ENCODE measurements around the gene SLC46A1. TPM values are rescaled to one million over a fixed set of nuclear protein-coding genes. Genes with fewer than 3 reads are reported as not detected.

SLC46A1 gene
- total and polyA plus RNA-seq, 9 of the 15 experiments (the other 6 are each of a cell fraction or from before 2014, with no cell fraction given) = 0.24 to 5.5 (median 3.1) TPM

DNA sequence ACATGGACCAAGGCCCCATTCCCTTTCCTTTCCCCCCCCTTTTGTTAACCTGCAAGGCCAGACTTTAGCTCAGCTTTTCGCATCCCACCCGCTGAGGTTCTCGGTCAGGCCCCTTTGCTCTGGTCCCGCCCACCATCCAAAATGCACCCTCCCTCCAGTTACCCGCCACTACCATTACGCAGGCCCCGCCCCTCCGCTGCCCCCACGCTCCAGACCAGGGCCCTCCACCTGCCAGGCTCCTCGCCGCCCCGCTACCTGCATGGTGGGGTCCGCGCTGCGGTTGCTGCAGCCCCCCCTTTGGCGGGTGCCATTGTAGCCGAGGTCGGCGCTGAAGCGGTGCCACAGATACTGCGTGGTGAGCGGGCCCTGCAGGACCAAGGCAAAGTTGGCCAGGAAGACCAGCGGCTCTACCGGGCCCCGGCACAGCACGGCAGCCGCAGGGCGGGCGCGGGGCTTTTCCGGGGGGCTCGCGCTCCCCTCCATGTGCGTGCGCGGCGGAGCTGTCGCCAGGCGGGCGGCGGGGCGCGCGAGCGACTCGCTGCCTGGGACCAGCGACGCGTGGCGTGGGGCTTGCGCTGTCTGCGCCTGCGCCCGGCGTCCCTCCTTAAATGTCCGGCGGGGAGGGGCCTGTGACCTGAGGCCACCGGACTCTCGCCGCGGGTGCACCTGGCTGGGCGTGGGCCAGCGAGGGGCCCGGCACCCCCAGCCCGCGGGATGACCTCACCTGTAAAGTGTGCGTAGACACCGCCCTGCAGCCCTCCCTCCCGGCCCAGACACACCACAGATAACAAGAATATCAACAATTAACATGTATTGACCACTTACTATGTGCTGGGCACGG is at the start of gene SLC46A1 (continued):
- TF ChIP-seq, protein P1, sequence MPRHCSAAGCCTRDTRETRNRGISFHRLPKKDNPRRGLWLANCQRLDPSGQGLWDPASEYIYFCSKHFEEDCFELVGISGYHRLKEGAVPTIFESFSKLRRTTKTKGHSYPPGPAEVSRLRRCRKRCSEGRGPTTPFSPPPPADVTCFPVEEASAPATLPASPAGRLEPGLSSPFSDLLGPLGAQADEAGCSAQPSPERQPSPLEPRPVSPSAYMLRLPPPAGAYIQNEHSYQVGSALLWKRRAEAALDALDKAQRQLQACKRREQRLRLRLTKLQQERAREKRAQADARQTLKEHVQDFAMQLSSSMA (CRISPR knock-in tag; IDR thresholded peaks at IDR 0.05) = no peak
- peak; percentile 70 for TF ChIP-seq RBFOX2 (IDR thresholded peaks at IDR 0.05; ENCODE audit: low read depth, low read length)
- TF ChIP-seq NRF1 (conservative IDR thresholded peaks at IDR 0.05 in 1 of 2, IDR thresholded peaks at IDR 0.05 in 1 of 2) = peak; percentile 90 to 91
- TF ChIP-seq PHF8 (IDR thresholded peaks at IDR 0.05; ENCODE audit: borderline replicate concordance, low read length) = peak; percentile 71; the same call in 1 of the 2 replicates
- peak; percentile 26 for TF ChIP-seq FIP1L1 (IDR thresholded peaks at IDR 0.05; ENCODE audit: low read depth, low read length, poor library complexity, severe bottlenecking)
- TF ChIP-seq ZNF707 (CRISPR knock-in tag; conservative IDR thresholded peaks at IDR 0.05) = no peak
- TF ChIP-seq HNRNPLL (IDR thresholded peaks at IDR 0.05; ENCODE audit: low read depth, low read length, poor library complexity, severe bottlenecking) = peak; percentile 58
- peak; percentile 17; the same call in 1 of the 2 replicates for TF ChIP-seq SMAD4 (CRISPR knock-in tag; conservative IDR thresholded peaks at IDR 0.05)

DNA sequence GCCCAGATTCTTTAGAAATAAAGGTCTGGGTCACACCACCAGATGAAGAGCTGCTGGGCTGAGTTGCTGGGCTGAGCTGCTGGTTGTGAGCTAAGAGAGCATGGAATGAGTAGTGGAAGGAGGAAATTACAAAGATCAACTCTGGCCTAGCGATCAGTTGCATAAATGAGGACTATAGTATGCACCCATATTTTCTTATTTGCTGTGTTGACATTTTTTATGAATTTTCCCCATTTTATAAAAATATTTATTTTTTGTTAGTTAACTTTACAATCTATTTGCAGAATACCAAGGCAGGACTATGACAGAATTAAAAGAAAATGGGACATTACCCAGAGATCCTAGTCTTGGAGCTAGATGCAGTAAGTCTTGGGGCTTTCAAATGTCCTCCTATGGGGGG is 43.8 kb upstream of the SLC46A1 start:
- no peaks in the 10 kb centered on the region for H3K9me1 ChIP-seq (ENCODE audit: control insufficient read depth, insufficient read depth, low read length)
- no peak overlapping the region for H3K9ac ChIP-seq (ENCODE audit: insufficient read depth in 1 of 2, low read depth in 2 of 2, low read length in 2 of 2)
- BruUV-seq (replicated peaks) = no TSS peak
- DNase-seq (ENCODE audit: extremely low read depth in 1 of 4, low spot score in 3 of 4) (no peak), ATAC-seq (no peak), FAIRE-seq (no peak)
- H4K20me1 ChIP-seq (replicated peaks; ENCODE audit: control insufficient read depth, insufficient read depth, low read length) = no peaks in the 10 kb centered on the region
- H3K79me2 ChIP-seq (ENCODE audit: control insufficient read depth, insufficient read depth, low read length) = no peaks in the 10 kb centered on the region
- H3K4me3 ChIP-seq = no peak overlapping the region
- intact Hi-C loops (cut with micrococcal nuclease) = no loop called here
- peaks cover 9 to 10% of the 10 kb centered on the region in 2 experiments; a peak in 4 of 5 replicates for H3K27me3 ChIP-seq (ENCODE audit: control insufficient read depth in 2 of 2, insufficient read depth in 2 of 2, low read length in 2 of 2)
- WGBS (ENCODE audit: insufficient coverage, low coverage, missing lambda C conversion rate) = 0% methylated on average over 1 of the region's 1 CpG
- ChIA-PET POLR2A (interaction anchor here (0.6 to 0.7 kb wide), 2 partner anchors 12 to 332 kb away, joined by 3 read pairs; no protein-coding TSS in a partner anchor), CTCF (ENCODE audit: low intra/inter-chr PET ratio) (no interaction called here)
- no peaks in the 10 kb centered on the region for H3K9me3 ChIP-seq (replicated peaks; ENCODE audit: control insufficient read depth, insufficient read depth, low read depth, low read length)
- in situ Hi-C loops (cut with MboI) = no loop called here
- no peaks in the 10 kb centered on the region for H3K36me3 ChIP-seq (ENCODE audit: control insufficient read depth, insufficient read depth, low read length)
- no peaks in the 10 kb centered on the region for H3K4me1 ChIP-seq (replicated peaks in 1 of 2; ENCODE audit: control insufficient read depth in 2 of 2, insufficient read depth in 2 of 2, low read length in 2 of 2)
- no peak overlapping the region for H3K4me2 ChIP-seq (ENCODE audit: insufficient read depth, low read length)
- no peak overlapping the region for H2AFZ ChIP-seq (ENCODE audit: low read depth, low read length)
- H3K27ac ChIP-seq (ENCODE audit: extremely low read depth, low read depth, low read length) = no peak overlapping the region
- TF ChIP-seq ZNF707 (CRISPR knock-in tag; conservative IDR thresholded peaks at IDR 0.05) = no peak
- TF ChIP-seq KDM1A (IDR thresholded peaks at IDR 0.05) = no peak
- no peak for TF ChIP-seq PHF21A (IDR thresholded peaks at IDR 0.05; ENCODE audit: borderline replicate concordance, low read depth)
- TF ChIP-seq, protein P2, sequence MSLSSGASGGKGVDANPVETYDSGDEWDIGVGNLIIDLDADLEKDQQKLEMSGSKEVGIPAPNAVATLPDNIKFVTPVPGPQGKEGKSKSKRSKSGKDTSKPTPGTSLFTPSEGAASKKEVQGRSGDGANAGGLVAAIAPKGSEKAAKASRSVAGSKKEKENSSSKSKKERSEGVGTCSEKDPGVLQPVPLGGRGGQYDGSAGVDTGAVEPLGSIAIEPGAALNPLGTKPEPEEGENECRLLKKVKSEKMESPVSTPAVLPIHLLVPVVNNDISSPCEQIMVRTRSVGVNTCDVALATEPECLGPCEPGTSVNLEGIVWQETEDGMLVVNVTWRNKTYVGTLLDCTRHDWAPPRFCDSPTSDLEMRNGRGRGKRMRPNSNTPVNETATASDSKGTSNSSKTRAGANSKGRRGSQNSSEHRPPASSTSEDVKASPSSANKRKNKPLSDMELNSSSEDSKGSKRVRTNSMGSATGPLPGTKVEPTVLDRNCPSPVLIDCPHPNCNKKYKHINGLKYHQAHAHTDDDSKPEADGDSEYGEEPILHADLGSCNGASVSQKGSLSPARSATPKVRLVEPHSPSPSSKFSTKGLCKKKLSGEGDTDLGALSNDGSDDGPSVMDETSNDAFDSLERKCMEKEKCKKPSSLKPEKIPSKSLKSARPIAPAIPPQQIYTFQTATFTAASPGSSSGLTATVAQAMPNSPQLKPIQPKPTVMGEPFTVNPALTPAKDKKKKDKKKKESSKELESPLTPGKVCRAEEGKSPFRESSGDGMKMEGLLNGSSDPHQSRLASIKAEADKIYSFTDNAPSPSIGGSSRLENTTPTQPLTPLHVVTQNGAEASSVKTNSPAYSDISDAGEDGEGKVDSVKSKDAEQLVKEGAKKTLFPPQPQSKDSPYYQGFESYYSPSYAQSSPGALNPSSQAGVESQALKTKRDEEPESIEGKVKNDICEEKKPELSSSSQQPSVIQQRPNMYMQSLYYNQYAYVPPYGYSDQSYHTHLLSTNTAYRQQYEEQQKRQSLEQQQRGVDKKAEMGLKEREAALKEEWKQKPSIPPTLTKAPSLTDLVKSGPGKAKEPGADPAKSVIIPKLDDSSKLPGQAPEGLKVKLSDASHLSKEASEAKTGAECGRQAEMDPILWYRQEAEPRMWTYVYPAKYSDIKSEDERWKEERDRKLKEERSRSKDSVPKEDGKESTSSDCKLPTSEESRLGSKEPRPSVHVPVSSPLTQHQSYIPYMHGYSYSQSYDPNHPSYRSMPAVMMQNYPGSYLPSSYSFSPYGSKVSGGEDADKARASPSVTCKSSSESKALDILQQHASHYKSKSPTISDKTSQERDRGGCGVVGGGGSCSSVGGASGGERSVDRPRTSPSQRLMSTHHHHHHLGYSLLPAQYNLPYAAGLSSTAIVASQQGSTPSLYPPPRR (CRISPR knock-in tag; IDR thresholded peaks at IDR 0.05; ENCODE audit: borderline replicate concordance) = no peak
- TF ChIP-seq POLR3G (IDR thresholded peaks at IDR 0.05; ENCODE audit: extremely low read depth, insufficient read length, insufficient replicate concordance) = no peak
- no peak for TF ChIP-seq RBM17 (IDR thresholded peaks at IDR 0.05; ENCODE audit: borderline replicate concordance, low read depth, low read length)
- no peak for TF ChIP-seq ZKSCAN8 (CRISPR knock-in tag; IDR thresholded peaks at IDR 0.05)
- no peak for TF ChIP-seq IFI16 (CRISPR knock-in tag; IDR thresholded peaks at IDR 0.05)

All from K562 (cell line).